Uterus (tissue), 2 donors: ENCODE measurements around the gene OSBPL7.

Experiments used
- CTCF ChIP-seq, 4 experiments: fragments of 200-600 bp in 2 of 4; fragments of 450-650 bp in 2 of 4; sonication (generic) in 2 of 4; IDR thresholded peaks; one replicate each; pipeline ENCODE4 v1.5.1; 2016 to 2019; ENCODE audit warnings: antibody characterized with exemption in 4 of 4, mild to moderate bottlenecking in 2 of 4, moderate library complexity in 1 of 4
- POLR2A ChIP-seq, 2 donors: fragments of 450-650 bp; IDR thresholded peaks; one replicate each; pipeline ENCODE4 v1.6.1; 2016; ENCODE audit warnings: antibody characterized with exemption in 2 of 2, mild to moderate bottlenecking in 1 of 2, moderate library complexity in 1 of 2

GRCh38 chr17:47862621-47863440 lies 41.2 kb upstream of the OSBPL7 start:
- TF ChIP-seq CTCF (IDR thresholded peaks at IDR 0.05) (no peak), POLR2A (IDR thresholded peaks at IDR 0.05) (no peak)
